GM18505 (cell line): ENCODE data around the gene PHACTR1.

ENCODE experiments used
- ATAC-seq: cut with Tn5 transposase; IDR thresholded peaks from one replicate; pipeline ENCODE4 v1.9.1; 2021; ENCODE audit not compliant: unreplicated experiment
- POLR2A ChIP-seq: IDR thresholded peaks from 4 replicates; pipeline ENCODE4 v1.6.1; 2011; ENCODE audit warnings: borderline replicate concordance; ENCODE audit not compliant: insufficient read depth, insufficient read length; ENCODE audit errors: extremely low read depth

The PHACTR1 gene

DNA sequence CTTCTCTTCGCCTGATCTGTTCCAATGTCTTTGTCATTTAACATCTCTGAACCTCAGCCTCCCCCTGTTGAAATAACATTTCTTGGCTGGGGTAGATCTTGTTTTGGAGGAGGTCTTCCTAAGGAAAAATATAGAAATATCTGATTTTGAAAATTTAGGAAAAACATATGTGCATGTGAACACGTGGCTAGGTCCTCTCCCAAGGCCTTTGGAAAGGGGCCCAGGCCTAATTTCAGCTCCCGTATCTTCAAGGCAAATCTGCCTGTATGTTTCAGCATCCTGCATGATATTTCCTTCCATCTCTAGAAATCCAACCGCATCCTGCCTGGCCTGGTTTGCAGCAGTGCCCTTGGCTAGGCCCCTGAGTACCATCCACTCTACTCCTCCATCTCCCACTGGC is 261.2 kb downstream of the PHACTR1 start:
- ATAC-seq, result no peak
- no peak for TF ChIP-seq POLR2A

DNA sequence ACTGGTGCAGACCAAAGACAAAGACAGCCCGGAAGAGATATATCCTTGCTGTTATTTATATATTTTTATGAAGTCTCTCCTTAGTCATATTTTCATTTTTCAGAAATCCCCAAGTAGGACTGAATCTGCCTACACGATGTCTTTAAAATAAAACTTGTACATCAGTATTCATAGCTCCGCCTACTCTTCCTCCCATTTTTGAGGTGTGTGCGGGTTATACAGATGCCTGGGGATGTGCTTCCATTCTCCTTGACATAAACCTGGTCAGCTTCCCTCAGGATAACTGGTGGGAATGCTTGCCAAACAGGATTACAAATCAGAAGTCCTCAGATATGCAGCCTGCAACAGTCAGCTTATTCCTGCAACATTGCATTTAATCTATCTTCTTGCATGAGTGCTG is 264.2 kb downstream of the PHACTR1 start:
- no peak for TF ChIP-seq POLR2A
- no peak for ATAC-seq

DNA sequence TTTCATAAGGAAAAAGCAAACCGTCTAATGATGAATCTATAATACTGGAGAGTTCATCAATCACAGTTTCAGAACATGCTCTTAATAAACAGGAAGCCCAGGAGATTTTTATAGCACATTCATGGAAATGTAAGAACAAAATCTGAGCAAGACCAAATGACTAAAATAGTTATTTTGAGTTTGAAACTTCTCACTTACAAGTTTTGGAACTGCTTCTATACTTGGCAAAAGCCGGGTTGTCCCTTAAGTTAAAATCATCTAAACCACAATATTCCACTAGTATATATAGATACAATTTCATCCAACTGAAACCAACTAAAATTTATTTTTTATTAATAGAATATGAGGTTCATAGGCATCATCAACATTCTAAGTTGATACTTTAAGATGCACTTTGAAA is 268.2 kb downstream of the PHACTR1 start:
- no peak for TF ChIP-seq POLR2A
- ATAC-seq, result no peak

DNA sequence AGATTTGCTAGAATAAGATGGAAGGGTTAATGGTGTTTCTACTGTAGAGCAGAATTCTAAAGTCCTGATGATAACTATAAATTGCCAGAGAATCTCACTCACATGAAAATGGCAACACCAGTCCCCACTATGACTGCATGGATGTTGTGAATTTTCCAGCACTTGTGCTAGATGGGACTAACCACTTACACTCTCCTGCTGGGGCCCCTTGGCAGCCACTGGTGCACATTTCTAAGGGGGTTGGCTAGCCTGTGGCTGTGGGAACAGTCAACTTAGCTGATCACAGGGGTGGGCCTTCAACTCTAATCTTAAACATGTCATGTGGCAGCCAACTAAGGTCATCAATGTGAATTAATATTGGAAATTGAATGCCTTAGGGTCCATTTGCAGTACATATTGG is 271.2 kb downstream of the PHACTR1 start:
- ATAC-seq, result no peak
- TF ChIP-seq POLR2A, result no peak

DNA sequence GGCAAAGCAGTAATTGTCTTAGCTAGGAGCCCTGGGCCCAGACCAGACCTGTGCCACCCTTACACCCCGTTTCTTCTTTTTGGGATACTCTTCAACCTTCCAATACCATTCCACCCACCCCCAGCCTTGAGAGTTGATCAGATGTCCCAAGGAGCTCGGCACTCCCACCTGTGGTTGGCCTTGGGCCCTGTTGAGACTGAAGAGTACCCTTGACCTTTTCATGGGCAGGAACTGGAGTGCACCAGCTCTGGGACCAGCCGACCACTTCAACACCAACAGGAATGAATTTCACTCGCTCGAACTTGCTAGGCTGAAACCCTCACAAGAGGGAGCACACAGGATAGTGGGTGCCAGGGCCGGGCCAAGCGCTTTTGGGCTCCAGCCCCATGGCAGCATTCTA is 273.6 kb downstream of the PHACTR1 start:
- no peak for TF ChIP-seq POLR2A
- no peak for ATAC-seq

DNA sequence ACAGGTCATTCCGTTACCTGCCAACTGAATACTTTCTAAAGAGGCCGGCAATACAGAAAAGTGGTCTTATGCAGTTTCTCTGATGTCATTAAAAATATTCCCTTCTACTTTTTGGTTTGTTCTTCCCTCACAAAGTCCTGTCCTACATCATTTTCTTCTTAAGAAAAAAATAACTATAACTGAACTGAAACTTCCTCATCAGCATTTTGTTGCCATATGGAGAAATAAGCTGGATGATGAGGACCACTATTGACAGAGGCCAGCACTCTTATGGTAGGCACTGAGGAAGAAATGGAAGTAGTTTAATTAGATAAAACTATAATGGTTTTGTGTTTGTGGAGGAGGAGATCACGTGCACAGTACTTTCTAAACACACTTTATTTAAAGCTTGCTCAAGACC is 274.9 kb downstream of the PHACTR1 start:
- ATAC-seq, result no peak
- TF ChIP-seq POLR2A, result no peak

DNA sequence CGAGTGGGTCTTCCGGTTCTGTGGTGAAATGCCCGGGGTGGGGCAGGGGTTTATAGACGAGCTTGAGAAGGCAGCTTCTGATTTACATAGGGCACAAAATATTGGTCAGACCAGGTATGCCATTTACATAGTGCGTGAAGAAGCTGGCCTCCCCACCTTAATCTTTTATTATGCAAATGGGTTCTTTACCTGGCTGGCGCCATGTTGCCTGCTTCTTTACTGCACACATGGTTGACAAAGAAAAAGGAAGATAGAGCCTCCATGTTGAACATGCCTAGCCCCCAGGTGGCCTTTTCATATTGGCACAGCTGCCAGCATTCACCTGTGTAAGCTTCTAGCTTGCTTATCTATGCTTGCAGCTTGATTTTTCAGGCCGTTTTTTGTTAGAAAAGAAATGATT is 276.2 kb downstream of the PHACTR1 start:
- TF ChIP-seq POLR2A, result no peak
- no peak for ATAC-seq

DNA sequence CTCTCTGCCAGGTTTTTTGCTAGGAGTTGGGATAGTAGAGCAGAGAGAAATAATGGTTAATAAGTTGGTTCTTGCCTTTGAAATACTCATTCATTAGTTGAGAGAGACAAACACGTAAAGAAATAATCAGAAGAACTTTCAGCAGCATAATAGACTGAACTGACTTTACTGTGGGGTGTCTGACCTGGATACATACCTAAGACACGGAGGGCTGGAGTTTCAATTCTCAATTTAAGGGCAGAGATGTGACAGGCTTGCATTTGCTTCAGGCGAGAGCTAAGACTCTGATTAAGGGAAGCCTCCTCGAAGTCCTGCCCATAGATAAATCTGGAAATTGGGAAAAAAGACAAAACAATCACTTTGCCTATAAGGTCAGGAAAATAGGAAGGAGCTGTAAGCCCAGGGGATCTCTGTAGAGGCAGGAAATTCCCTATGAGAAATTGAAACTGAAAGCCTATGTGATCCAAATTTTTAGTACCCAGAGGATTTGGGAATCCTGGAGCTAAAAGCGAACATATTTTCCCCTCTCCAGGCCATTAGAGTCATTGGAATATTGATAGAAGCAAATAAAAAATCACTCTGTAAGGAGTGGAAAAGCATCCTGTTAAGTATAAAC is 276.8 kb downstream of the PHACTR1 start:
- ATAC-seq, result no peak

DNA sequence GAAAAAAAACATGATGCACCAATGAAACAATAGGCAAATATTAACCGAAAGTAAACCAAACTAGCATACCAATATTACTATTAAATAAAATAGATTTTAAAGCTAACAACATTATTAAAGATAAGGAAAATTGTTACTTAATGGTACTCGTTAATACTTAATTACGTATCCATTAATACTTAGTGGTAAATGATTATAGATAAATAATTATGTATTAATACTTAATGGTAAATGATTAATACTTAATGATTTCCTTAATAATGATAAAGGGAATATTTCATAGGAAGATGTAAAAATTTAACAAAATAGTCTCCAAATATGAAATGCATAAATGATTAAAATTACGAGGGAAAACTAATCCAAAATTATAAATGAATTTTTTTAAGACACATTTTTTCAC is 278.9 kb downstream of the PHACTR1 start:
- no peak for TF ChIP-seq POLR2A
- no peak for ATAC-seq

More for the DNA sequence above, 276.8 kb downstream of the PHACTR1 start:
- TF ChIP-seq POLR2A, result no peak

DNA sequence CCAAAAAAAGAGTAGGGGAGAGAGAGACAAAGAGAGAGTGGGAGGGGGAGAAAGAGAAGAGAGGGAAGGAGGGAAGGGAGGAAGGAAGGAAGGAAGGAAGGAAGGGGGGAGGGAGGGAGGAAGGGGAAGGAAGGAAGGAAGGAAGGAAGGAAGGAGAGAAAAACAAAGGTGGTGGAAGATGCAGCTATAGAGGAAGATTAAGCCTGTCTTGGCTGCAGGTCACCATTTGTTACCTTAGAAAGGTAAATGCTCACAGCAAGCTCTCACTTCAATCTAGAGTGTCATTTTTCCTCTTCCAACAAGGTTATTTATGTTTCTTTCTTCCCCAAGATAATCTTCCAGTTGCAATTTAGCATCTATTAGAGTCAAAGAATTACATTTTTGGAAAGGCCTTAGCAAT is 284.0 kb downstream of the PHACTR1 start:
- TF ChIP-seq POLR2A, result no peak
- no peak for ATAC-seq

DNA sequence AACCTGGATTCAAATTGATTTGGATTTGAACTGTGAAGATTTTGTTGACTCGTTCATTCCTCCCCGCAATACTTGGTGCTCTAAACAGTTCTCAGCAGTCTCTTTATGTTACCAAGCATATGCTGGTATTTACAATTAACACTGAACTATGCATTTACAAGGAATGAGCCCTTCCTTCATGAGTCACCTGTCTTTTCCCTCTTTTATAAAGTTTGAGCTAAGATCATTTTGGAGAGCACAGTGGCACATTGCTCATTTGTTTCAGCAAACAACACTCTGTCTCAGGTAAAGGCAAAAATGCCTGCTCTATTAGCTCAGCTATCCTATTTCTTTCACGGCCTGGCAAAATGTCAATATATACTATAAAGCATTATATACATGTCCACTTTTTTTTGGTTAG is 285.4 kb downstream of the PHACTR1 start:
- TF ChIP-seq POLR2A, result no peak
- ATAC-seq, result no peak

DNA sequence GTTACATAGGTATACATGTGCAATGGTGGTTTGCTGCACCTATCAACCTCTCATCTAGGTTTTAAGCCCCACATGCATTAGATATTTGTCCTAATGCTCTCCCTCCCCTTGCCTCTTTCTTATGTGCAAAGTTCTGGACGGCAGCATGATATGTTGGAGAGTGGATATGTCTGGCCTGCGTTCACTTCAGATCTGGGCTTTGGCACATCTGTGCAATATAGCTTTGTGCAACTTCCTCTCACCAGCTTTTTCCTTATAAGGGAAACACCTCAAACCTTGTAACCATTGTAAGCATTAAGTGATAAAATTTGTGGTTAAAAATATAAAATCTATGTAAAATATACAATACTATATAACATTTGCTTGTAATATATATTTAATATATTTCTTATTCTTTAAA is 288.0 kb downstream of the PHACTR1 start:
- TF ChIP-seq POLR2A, result no peak
- ATAC-seq, result no peak

DNA sequence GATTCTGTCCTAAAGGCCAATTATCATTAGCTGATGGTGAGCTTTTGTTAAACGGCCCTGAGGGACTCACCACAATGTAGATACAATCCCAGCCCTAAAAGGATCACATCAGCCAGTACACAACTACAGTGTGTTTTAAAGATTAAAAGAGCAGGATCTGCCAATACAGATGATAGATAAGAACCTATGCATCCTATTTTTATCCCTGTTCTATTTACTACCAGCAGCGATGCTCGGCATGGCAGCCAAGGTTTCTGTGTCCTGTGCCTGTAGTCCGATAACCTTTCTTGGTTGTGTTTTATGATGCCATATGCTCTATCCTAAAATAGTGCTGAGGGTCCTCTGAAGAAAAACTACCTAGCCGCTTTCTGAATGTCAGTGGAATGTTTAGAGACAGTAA is 289.4 kb downstream of the PHACTR1 start:
- no peak for ATAC-seq
- no peak for TF ChIP-seq POLR2A

DNA sequence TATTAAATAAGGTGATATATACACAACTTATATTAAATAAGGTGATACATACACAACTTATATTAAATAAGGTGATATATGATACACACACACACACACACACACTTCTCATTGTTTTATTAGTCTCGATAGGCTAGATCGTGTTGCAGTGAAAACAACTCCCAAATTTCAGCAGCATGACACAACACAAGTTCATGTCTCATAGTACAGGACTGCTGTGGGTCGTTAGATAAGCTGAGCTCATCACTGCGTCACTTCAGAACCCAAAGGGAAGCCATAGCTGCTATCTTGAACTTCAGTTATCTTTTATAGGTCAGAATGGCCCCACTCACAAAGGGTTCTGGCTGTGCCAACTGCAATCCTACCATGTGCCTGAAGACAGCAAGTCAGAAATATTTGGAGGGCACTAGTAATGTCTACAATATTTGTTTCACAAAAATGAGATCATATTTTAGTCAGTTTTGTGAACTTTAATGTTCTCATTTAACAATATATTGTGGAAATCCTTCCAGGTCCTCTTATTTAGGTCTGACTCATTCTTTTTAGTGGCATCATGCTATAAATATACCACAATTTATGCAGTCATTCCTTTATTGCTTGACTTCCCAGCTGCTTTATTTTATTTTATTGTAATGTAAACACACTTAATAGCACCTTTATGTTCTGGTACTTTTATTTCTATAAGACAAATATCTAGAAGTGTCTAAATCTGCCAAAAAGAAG is 290.2 kb downstream of the PHACTR1 start:
- no peak for ATAC-seq
- no peak for TF ChIP-seq POLR2A

DNA sequence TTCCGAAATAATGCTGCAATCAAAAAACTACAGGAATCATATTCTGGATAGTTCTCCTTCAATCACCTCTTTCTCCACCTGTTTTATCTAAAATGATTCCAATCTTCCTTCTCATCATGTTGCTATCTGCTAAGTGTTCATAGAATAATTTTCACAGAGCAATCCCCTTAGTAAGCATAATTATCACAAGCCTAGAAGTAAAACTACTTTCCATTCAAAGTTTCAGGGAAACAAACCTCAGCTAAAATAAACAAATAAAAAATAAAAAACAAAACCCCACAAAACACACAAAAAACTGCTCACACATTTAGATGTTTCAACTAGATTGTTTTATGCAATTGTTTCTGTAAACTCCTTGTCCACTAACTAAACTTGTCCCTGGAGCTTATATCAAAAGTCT is 291.2 kb downstream of the PHACTR1 start:
- no peak for TF ChIP-seq POLR2A

DNA sequence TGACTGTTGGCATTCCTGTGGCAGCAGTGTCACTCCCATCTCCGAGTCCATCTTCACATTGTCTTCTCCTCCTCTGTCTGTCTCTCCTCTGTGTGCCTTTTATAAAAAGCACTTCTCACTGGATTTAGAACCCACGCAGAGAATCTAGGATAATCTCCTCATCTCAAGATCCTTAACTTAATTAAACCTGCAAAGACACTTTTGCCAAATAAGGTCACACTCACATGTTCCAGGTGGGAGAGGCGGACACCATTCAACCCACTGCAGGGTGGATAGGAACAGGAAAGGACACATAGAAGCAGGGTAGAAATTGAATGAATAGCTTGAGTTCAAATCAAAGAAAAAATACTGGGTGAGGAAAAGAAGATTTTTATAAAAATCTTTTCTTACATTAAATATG is 292.5 kb downstream of the PHACTR1 start:
- TF ChIP-seq POLR2A, result no peak
- no peak for ATAC-seq

More for the DNA sequence above, 291.2 kb downstream of the PHACTR1 start:
- no peak for ATAC-seq

DNA sequence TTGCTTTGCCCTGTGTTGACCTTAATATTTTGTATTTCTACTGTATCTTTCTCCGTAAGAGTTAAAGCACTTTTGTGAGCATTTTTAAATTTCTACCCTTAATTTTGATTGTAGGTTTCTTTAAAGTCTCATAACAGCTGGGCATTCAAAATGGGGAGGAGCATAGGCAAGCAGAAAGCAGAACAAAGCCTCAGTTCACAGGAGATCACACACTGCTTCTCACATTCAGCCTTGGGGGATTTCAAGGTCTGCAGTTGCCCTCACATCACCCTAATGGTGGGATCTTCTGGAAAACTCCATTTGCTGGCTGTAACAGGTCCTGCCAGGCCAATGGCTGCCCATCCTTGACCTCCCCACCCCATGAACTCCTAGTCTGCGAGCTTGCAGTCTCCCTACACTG is 292.9 kb downstream of the PHACTR1 start:
- no peak for TF ChIP-seq POLR2A
- ATAC-seq, result no peak
